ENCODE data around the gene APOL4.

- TF ChIP-seq CTCF (conservative IDR thresholded peaks at IDR 0.05) = no peak
- TF ChIP-seq ZFX (IDR thresholded peaks at IDR 0.05) = no peak
Observed at GRCh38 chr22:36210224-36210623, 8.6 kb upstream of the APOL4 start.

All from C4-2B (cell line).